GM12878 (cell line): Measurements from ENCODE around the gene SLC4A2. TPM values are rescaled to one million over a fixed set of nuclear protein-coding genes. Genes with fewer than 3 reads are reported as not detected.

Experiments used
- ATAC-seq: fragments of 200-7000 bp; cut with Tn5 transposase; 3 replicates; pipeline ENCODE4 v1.9.1; 2020; ENCODE audit warnings: mild to moderate bottlenecking, moderate library complexity
- BruUV-seq: library from RNA; stranded (reverse); fragments of 400-500 nt; replicated peaks from 2 replicates; lab custom pipeline; 2021; lab: Mats Ljungman, UMichigan
- CTCF ChIA-PET: fragments of 300-600 bp; sonication (Branson Sonifier 250); formaldehyde crosslinking; extraction: SDS; loops from one replicate; lab custom pipeline; 2021; ENCODE audit warnings: inconsistent platforms; lab: Yijun Ruan, JAX
- POLR2A ChIA-PET: fragments of 350-600 bp; formaldehyde crosslinking; extraction: SDS; loops from one replicate; lab custom pipeline; 2021; ENCODE audit warnings: inconsistent platforms; lab: Charles Lee
- RAD21 ChIA-PET: fragments of 300-600 bp; sonication (Branson Sonifier 250); formaldehyde crosslinking; loops from one replicate; lab custom pipeline; 2023; ENCODE audit warnings: antibody characterized with exemption; ENCODE audit not compliant: unreplicated experiment; lab: Charles Lee
- SMC1A ChIA-PET: fragments of 300-600 bp; sonication (Branson Sonifier 250); formaldehyde crosslinking; loops from one replicate; lab custom pipeline; 2023; ENCODE audit not compliant: unreplicated experiment, uncharacterized antibody; lab: Charles Lee
- DNase-seq: peaks from one replicate; pipeline ENCODE4 v3.0.0-alpha.2; 2011; ENCODE audit warnings: low read depth, low spot score
- FAIRE-seq: peaks from 3 replicates; lab custom pipeline; 2011; peaks lifted over from hg19 to GRCh38; lab: Jason Lieb, UNC
- H2AFZ ChIP-seq: 2 replicates; pipeline ENCODE4 v1.6.0; 2011; ENCODE audit warnings: low read depth, low read length, control low read depth; ENCODE audit not compliant: control insufficient read depth
- H3K27ac ChIP-seq: 2 replicates; pipeline ENCODE4 v1.5.1; 2011; ENCODE audit warnings: control low read depth; ENCODE audit not compliant: control insufficient read depth, insufficient read depth
- H3K27me3 ChIP-seq, 2 experiments: replicated peaks in 1 of 2; 2 replicates each; pipeline versions ENCODE4 v1.6.0 to v1.6.1; 2011; ENCODE audit warnings: low read length in 1 of 2; ENCODE audit not compliant: control insufficient read depth in 2 of 2, insufficient read depth in 2 of 2
- H3K36me3 ChIP-seq, 2 experiments: 2 replicates each; pipeline ENCODE4 v1.5.1; 2011; ENCODE audit warnings: low read length in 1 of 2; ENCODE audit not compliant: control insufficient read depth in 2 of 2, insufficient read depth in 2 of 2
- H3K4me1 ChIP-seq: 2 replicates; pipeline ENCODE4 v1.6.1; 2011; ENCODE audit warnings: mild to moderate bottlenecking, low read length, moderate library complexity, mixed read lengths; ENCODE audit not compliant: control insufficient read depth, insufficient read depth
- H3K4me2 ChIP-seq: 2 replicates; pipeline ENCODE4 v1.6.0; 2011; ENCODE audit warnings: control low read depth; ENCODE audit not compliant: control insufficient read depth, insufficient read depth
- H3K4me3 ChIP-seq: fragments of 200-600 bp; sonication (generic); 2 replicates; pipeline ENCODE4 v1.5.1; 2016
- H3K79me2 ChIP-seq: 2 replicates; pipeline ENCODE4 v1.6.0; 2011; ENCODE audit warnings: low read length; ENCODE audit not compliant: control insufficient read depth, insufficient read depth
- H3K9ac ChIP-seq: 2 replicates; pipeline ENCODE4 v1.8.0; 2011; ENCODE audit warnings: low read length, control low read depth, mixed read lengths; ENCODE audit not compliant: control insufficient read depth, insufficient read depth
- H3K9me3 ChIP-seq: replicated peaks from 3 replicates; pipeline ENCODE4 v1.5.1; 2011; ENCODE audit warnings: mild to moderate bottlenecking, low read length; ENCODE audit not compliant: control insufficient read depth, insufficient read depth
- H4K20me1 ChIP-seq: 2 replicates; pipeline ENCODE4 v1.6.0; 2011; ENCODE audit not compliant: control insufficient read depth, insufficient read depth
- ASH2L ChIP-seq: fragments of 300-600, 200-600 bp; sonication (generic); IDR thresholded peaks from 2 replicates; pipeline ENCODE4 v1.6.1; 2017; ENCODE audit warnings: low read depth, mild to moderate bottlenecking, borderline replicate concordance
- BCL11A ChIP-seq: IDR thresholded peaks from 2 replicates; pipeline ENCODE4 v1.6.1; 2011; ENCODE audit warnings: low read depth, low read length
- CHD1 ChIP-seq: IDR thresholded peaks from 2 replicates; pipeline ENCODE4 v1.6.1; 2012; ENCODE audit warnings: low read depth, low read length, improper control_type of control experiment
- EED ChIP-seq: sonication (generic); IDR thresholded peaks from 2 replicates; pipeline ENCODE4 v1.6.1; 2016; ENCODE audit warnings: antibody characterized with exemption, low read depth
- MTA3 ChIP-seq: IDR thresholded peaks from 2 replicates; pipeline ENCODE4 v1.6.1; 2012; ENCODE audit warnings: low read length, inconsistent platforms, borderline replicate concordance
- POU2F2 ChIP-seq: IDR thresholded peaks from 3 replicates; pipeline ENCODE4 v1.6.1; 2011; ENCODE audit warnings: low read depth, mild to moderate bottlenecking, low read length, borderline replicate concordance
- SIX5 ChIP-seq: IDR thresholded peaks from 2 replicates; pipeline ENCODE4 v1.6.1; 2011; ENCODE audit warnings: mild to moderate bottlenecking, low read depth, low read length, moderate library complexity; ENCODE audit not compliant: severe bottlenecking
- STAT3 ChIP-seq: IDR thresholded peaks from 2 replicates; pipeline ENCODE4 v1.6.1; 2011; ENCODE audit warnings: low read depth, low read length, improper control_type of control experiment
- TCF7 ChIP-seq: IDR thresholded peaks from 2 replicates; pipeline ENCODE4 v1.6.1; 2014; ENCODE audit warnings: antibody characterized with exemption, borderline replicate concordance
- YBX1 ChIP-seq: fragments of 450-650 bp; IDR thresholded peaks from 2 replicates; pipeline ENCODE4 v1.6.1; 2016; ENCODE audit warnings: antibody characterized with exemption
- ZNF207 ChIP-seq: fragments of 450-650 bp; IDR thresholded peaks from 2 replicates; pipeline ENCODE4 v1.6.1; 2014; ENCODE audit warnings: antibody characterized with exemption, mild to moderate bottlenecking, borderline replicate concordance
- WGBS: methylation state at CpG from one replicate; pipeline ENCODE4 v1.1.6; 2016; ENCODE audit warnings: low lambda C conversion rate; ENCODE audit not compliant: insufficient replicate concordance, insufficient coverage; ENCODE audit errors: missing lambda C conversion rate; 5-methylcytosine and 5-hydroxymethylcytosine counted together
- in situ Hi-C: fragments of 300-500 bp; cut with MboI; formaldehyde crosslinking; loops from 9 replicates; pipeline ENCODE4 v1.14.3; 2018; ENCODE audit warnings: mixed read lengths
- intact Hi-C: fragments of 100-400 bp; cut with micrococcal nuclease; formaldehyde crosslinking; loops from one replicate; pipeline ENCODE4 v1.14.2; 2022; ENCODE audit not compliant: unreplicated experiment
- polyA plus RNA-seq, 11 experiments: library from polyadenylated mRNA; depleted of rRNA in 4 of 11; unstranded in 6 of 11; stranded (reverse) in 5 of 11; fragments of >200 nt; fragmentation: Nextera tagmentation in 4 of 11; fragmentation: Illumina TruSeq in 1 of 11; extraction: Ambion mirVana in 4 of 11; extraction: Trizol in 1 of 11; gene quantifications; 1 replicate in 1 of 11; 2 replicates in 10 of 11; pipeline versions ENCODE4 v1.2.1 to v1.2.3, GENCODE V29; 2011 to 2016; ENCODE audit warnings: inconsistent platforms in 2 of 11, missing spikeins in 2 of 11, low read depth in 1 of 11
- total RNA-seq, 4 experiments: library from RNA; depleted of rRNA in 3 of 4; stranded (reverse); fragments of >200 nt in 3 of 4; fragmentation: Illumina TruSeq in 1 of 4; extraction: Trizol in 1 of 4; gene quantifications; 2 replicates each; pipeline versions ENCODE4 v1.2.1 to v1.2.3, GENCODE V29; 2013 to 2021
- TF ChIP-seq, protein P1 (sequence below): IDR thresholded peaks from 2 replicates; pipeline ENCODE4 v1.6.1; 2012; ENCODE audit warnings: low read depth, low read length, improper control_type of control experiment
- TF ChIP-seq, protein P2 (sequence below): fragments of 150-350 bp; IDR thresholded peaks from 2 replicates; pipeline ENCODE4 v1.6.1; 2016; ENCODE audit warnings: low read depth, low read length
- TF ChIP-seq, protein P3 (sequence below): fragments of 450-650 bp; IDR thresholded peaks from 2 replicates; pipeline ENCODE4 v1.6.1; 2016; ENCODE audit warnings: mild to moderate bottlenecking
- TF ChIP-seq, protein P4 (sequence below): IDR thresholded peaks from 2 replicates; pipeline ENCODE4 v1.6.1; 2011; ENCODE audit warnings: borderline replicate concordance, low read depth, mild to moderate bottlenecking, moderate library complexity, low read length; ENCODE audit not compliant: insufficient read depth, poor library complexity, severe bottlenecking

Gene SLC4A2
- total and polyA plus RNA-seq, 10 of the 15 experiments (the other 5 are each of a cell fraction or from before 2014, with no cell fraction given), result 2.7 to 78.6 (median 30.1) TPM

DNA sequence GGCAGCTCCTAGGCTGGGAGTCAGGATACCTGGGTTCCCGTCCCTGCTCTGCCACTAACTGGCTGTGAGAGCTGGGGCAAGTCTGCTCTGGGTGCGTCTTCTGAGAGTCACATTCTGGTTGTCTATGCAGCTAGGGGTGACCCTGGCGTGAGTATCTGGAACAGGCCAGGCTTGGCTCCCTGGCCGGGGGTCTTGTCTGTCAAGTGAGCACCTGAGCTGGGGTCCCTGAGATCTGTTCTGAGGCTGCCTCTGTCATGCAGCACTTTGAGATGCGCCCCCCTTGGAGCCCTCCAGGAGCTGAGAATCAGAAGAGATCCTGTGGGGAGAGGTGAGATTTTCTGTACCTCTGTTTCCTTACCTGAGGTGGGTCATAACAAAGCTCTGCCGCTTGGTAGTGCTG lies 34.4 kb downstream of the SLC4A2 start:
- no TSS peak for BruUV-seq
- RAD21 ChIA-PET, result interaction anchor here (1.0 kb wide), 1 partner anchor 15 kb away, joined by 3 read pairs; no protein-coding TSS in a partner anchor
- intact Hi-C loops (no loop called here), in situ Hi-C loops (no loop called here)
- DNase-seq (no peak), FAIRE-seq (no peak), ATAC-seq (no peak)
- WGBS, result 99% methylated on average over 6 of the region's 6 CpGs
- no peaks in the 10 kb centered on the region for H3K27me3 ChIP-seq
- no peak overlapping the region for H3K9ac ChIP-seq
- H3K27ac ChIP-seq, result no peak overlapping the region
- POLR2A ChIA-PET, result no interaction called here
- peaks cover 7% of the 10 kb centered on the region for H3K4me1 ChIP-seq
- SMC1A ChIA-PET, result no interaction called here
- H3K4me3 ChIP-seq, result no peak overlapping the region
- H4K20me1 ChIP-seq, result no peaks in the 10 kb centered on the region; the same call in 1 of the 2 replicates
- CTCF ChIA-PET, result interaction anchor here (3.4 kb wide), 1 partner anchor 16 kb away, joined by 19 read pairs; no protein-coding TSS in a partner anchor
- H3K9me3 ChIP-seq, result no peaks in the 10 kb centered on the region
- H3K79me2 ChIP-seq, result peaks cover 57% of the 10 kb centered on the region
- TF ChIP-seq YBX1, result no peak
- TF ChIP-seq TCF7, result no peak
- TF ChIP-seq STAT3, result no peak
- TF ChIP-seq, protein P1, sequence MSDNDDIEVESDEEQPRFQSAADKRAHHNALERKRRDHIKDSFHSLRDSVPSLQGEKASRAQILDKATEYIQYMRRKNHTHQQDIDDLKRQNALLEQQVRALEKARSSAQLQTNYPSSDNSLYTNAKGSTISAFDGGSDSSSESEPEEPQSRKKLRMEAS, result no peak
- TF ChIP-seq BCL11A, result no peak
- TF ChIP-seq, protein P2, sequence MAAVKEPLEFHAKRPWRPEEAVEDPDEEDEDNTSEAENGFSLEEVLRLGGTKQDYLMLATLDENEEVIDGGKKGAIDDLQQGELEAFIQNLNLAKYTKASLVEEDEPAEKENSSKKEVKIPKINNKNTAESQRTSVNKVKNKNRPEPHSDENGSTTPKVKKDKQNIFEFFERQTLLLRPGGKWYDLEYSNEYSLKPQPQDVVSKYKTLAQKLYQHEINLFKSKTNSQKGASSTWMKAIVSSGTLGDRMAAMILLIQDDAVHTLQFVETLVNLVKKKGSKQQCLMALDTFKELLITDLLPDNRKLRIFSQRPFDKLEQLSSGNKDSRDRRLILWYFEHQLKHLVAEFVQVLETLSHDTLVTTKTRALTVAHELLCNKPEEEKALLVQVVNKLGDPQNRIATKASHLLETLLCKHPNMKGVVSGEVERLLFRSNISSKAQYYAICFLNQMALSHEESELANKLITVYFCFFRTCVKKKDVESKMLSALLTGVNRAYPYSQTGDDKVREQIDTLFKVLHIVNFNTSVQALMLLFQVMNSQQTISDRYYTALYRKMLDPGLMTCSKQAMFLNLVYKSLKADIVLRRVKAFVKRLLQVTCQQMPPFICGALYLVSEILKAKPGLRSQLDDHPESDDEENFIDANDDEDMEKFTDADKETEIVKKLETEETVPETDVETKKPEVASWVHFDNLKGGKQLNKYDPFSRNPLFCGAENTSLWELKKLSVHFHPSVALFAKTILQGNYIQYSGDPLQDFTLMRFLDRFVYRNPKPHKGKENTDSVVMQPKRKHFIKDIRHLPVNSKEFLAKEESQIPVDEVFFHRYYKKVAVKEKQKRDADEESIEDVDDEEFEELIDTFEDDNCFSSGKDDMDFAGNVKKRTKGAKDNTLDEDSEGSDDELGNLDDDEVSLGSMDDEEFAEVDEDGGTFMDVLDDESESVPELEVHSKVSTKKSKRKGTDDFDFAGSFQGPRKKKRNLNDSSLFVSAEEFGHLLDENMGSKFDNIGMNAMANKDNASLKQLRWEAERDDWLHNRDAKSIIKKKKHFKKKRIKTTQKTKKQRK, result no peak
- no peak for TF ChIP-seq SIX5
- no peak for TF ChIP-seq POU2F2
- TF ChIP-seq, protein P3, sequence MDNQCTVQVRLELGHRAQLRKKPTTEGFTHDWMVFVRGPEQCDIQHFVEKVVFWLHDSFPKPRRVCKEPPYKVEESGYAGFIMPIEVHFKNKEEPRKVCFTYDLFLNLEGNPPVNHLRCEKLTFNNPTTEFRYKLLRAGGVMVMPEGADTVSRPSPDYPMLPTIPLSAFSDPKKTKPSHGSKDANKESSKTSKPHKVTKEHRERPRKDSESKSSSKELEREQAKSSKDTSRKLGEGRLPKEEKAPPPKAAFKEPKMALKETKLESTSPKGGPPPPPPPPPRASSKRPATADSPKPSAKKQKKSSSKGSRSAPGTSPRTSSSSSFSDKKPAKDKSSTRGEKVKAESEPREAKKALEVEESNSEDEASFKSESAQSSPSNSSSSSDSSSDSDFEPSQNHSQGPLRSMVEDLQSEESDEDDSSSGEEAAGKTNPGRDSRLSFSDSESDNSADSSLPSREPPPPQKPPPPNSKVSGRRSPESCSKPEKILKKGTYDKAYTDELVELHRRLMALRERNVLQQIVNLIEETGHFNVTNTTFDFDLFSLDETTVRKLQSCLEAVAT, result no peak
- no peak for TF ChIP-seq CHD1
- TF ChIP-seq MTA3, result no peak
- TF ChIP-seq, protein P4, sequence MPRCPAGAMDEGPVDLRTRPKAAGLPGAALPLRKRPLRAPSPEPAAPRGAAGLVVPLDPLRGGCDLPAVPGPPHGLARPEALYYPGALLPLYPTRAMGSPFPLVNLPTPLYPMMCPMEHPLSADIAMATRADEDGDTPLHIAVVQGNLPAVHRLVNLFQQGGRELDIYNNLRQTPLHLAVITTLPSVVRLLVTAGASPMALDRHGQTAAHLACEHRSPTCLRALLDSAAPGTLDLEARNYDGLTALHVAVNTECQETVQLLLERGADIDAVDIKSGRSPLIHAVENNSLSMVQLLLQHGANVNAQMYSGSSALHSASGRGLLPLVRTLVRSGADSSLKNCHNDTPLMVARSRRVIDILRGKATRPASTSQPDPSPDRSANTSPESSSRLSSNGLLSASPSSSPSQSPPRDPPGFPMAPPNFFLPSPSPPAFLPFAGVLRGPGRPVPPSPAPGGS, result no peak
- no peak for TF ChIP-seq EED
- no peak for TF ChIP-seq ZNF207
- no peak for TF ChIP-seq ASH2L
- peaks cover 0 to 5% of the 10 kb centered on the region in 2 experiments; a peak in 2 of 4 replicates for H3K36me3 ChIP-seq
- H3K4me2 ChIP-seq, result no peak overlapping the region
- no peak overlapping the region for H2AFZ ChIP-seq
